ENCODE results near the gene TNRC6C. TPM values are rescaled to one million over a fixed set of nuclear protein-coding genes. Genes with fewer than 3 reads are reported as not detected.

The TNRC6C gene
- total and polyA plus RNA-seq, 2 experiments from 2014 or later = 10.1 to 16.6 TPM

DNA sequence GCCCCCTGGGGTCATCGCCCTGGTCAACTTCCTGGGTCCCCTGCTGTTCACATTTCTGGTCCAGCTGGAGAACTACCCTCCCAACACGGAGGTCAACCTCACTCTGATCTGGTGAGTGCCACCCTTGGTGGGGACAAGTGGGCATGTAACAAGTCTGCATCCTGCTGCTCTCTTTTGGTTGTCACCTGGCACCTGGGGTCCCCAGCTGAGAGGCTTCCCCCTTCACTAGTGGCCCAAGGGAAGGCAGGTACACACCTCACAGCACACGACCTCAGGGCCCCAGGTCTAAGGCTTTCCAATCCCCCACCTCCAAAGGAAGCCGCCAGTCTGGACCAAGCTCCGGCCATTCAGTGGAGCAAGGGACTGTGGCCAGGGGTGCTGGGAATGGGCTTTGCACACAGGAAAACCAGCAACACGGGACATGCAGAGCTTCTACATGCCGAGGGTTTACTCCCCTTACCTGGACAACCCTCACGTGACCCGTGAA, 176.4 kb downstream of the TNRC6C start:
- no peaks in the 10 kb centered on the region for H3K9me3 Mint-ChIP-seq
- Histone ChIP-seq H3K4me3 (no peak overlapping the region), H3K9me2 (ENCODE audit: insufficient read depth) (no peaks in the 10 kb centered on the region), H3F3A (replicated peaks; ENCODE audit: low read depth) (peaks cover 16% of the 10 kb centered on the region; the same call in 1 of the 2 replicates), H4K20me1 (replicated peaks; ENCODE audit: insufficient read depth) (no peaks in the 10 kb centered on the region), H3K4me1 (ENCODE audit: insufficient read depth) (peaks cover 17% of the 10 kb centered on the region; the same call in 1 of the 2 replicates), H3K27ac (ENCODE audit: low read depth) (no peak overlapping the region), H2AFZ (no peak overlapping the region), H3K36me3 (ENCODE audit: insufficient read depth) (no peaks in the 10 kb centered on the region), H3K79me2 (replicated peaks; ENCODE audit: insufficient read depth) (no peaks in the 10 kb centered on the region), H3K27me3 (ENCODE audit: insufficient read depth) (peaks cover 22% of the 10 kb centered on the region), H3K4me2 (no peak overlapping the region)
- H3K4me1 Mint-ChIP-seq = peaks cover 8% of the 10 kb centered on the region
- ATAC-seq (no peak), DNase-seq (ENCODE audit: low spot score) (no peak)
- H3K4me3 Mint-ChIP-seq = no peak overlapping the region
- no peak for TF ChIP-seq ZNF114 (CRISPR knock-in tag; IDR thresholded peaks at IDR 0.05)
- TF ChIP-seq, protein P1, sequence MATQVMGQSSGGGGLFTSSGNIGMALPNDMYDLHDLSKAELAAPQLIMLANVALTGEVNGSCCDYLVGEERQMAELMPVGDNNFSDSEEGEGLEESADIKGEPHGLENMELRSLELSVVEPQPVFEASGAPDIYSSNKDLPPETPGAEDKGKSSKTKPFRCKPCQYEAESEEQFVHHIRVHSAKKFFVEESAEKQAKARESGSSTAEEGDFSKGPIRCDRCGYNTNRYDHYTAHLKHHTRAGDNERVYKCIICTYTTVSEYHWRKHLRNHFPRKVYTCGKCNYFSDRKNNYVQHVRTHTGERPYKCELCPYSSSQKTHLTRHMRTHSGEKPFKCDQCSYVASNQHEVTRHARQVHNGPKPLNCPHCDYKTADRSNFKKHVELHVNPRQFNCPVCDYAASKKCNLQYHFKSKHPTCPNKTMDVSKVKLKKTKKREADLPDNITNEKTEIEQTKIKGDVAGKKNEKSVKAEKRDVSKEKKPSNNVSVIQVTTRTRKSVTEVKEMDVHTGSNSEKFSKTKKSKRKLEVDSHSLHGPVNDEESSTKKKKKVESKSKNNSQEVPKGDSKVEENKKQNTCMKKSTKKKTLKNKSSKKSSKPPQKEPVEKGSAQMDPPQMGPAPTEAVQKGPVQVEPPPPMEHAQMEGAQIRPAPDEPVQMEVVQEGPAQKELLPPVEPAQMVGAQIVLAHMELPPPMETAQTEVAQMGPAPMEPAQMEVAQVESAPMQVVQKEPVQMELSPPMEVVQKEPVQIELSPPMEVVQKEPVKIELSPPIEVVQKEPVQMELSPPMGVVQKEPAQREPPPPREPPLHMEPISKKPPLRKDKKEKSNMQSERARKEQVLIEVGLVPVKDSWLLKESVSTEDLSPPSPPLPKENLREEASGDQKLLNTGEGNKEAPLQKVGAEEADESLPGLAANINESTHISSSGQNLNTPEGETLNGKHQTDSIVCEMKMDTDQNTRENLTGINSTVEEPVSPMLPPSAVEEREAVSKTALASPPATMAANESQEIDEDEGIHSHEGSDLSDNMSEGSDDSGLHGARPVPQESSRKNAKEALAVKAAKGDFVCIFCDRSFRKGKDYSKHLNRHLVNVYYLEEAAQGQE (IDR thresholded peaks at IDR 0.05; ENCODE audit: unreplicated experiment) = no peak
- no peak for TF ChIP-seq NANOG (IDR thresholded peaks at IDR 0.05; ENCODE audit: borderline replicate concordance)
- no peak for TF ChIP-seq EZH2 (IDR thresholded peaks at IDR 0.05; ENCODE audit: low read depth, unreplicated experiment)
- TF ChIP-seq ZNF331 (CRISPR knock-in tag; IDR thresholded peaks at IDR 0.05; ENCODE audit: low read depth) = no peak
- TF ChIP-seq JUNB (IDR thresholded peaks at IDR 0.05; ENCODE audit: unreplicated experiment) = no peak
- TF ChIP-seq CREB1 (CRISPR knock-in tag; IDR thresholded peaks at IDR 0.05; ENCODE audit: low read depth) = no peak
- no peak for TF ChIP-seq ZNF462 (CRISPR knock-in tag; IDR thresholded peaks at IDR 0.05)
- TF ChIP-seq, protein P2, sequence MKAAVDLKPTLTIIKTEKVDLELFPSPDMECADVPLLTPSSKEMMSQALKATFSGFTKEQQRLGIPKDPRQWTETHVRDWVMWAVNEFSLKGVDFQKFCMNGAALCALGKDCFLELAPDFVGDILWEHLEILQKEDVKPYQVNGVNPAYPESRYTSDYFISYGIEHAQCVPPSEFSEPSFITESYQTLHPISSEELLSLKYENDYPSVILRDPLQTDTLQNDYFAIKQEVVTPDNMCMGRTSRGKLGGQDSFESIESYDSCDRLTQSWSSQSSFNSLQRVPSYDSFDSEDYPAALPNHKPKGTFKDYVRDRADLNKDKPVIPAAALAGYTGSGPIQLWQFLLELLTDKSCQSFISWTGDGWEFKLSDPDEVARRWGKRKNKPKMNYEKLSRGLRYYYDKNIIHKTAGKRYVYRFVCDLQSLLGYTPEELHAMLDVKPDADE (IDR thresholded peaks at IDR 0.05) = no peak
- no peak for TF ChIP-seq POLR2AphosphoS5 (IDR thresholded peaks at IDR 0.05; ENCODE audit: low read depth)
- TF ChIP-seq CTCF (conservative IDR thresholded peaks at IDR 0.05; ENCODE audit: low read depth in 2 of 2) = no peak
- no peak for TF ChIP-seq STAT1 (IDR thresholded peaks at IDR 0.05; ENCODE audit: unreplicated experiment)
- TF ChIP-seq EZH2phosphoT487 (IDR thresholded peaks at IDR 0.05; ENCODE audit: unreplicated experiment) = no peak
- no peak overlapping the region for H3K27ac Mint-ChIP-seq
- no peaks in the 10 kb centered on the region for H3K36me3 Mint-ChIP-seq (ENCODE audit: low read depth)
- peaks cover 29% of the 10 kb centered on the region for H3K27me3 Mint-ChIP-seq (ENCODE audit: insufficient read depth, low read depth, poor library complexity)

Measured in GM23338 (cell line).